Stimulated activated CD8-positive, alpha-beta memory T cell treated with anti-CD3 and anti-CD28 coated beads, Interleukin-7, amount 100 ng/mL, for 48 hours (primary cell): ENCODE data around the gene TTLL7.

Experiments used
- DNase-seq, 2 donors: peaks; one replicate each; pipeline ENCODE4 v3.0.0-alpha.2; 2020; ENCODE audit warnings: low read depth in 1 of 2; ENCODE audit errors: extremely low read depth in 1 of 2

TTLL7 gene

DNA sequence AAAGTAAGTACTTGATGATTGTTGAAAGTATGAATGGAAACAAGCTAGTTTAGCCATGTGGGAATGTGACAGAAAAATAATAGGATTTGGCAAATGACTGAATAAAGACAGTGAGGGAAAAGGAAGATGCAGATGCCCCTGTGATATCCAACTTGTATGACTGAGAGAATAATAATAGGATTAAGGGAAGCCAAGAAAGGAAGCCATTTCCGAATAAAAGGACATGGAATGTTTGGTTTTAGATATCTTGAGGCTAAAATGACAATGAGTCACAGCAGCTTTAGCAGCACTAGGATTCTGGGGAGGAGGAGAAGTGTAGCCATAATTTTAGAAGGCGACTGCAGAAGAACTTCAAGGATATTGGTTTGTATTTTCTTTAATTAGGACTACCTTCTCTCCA, 109.2 kb downstream of the TTLL7 start:
- DNase-seq, result no peak

DNA sequence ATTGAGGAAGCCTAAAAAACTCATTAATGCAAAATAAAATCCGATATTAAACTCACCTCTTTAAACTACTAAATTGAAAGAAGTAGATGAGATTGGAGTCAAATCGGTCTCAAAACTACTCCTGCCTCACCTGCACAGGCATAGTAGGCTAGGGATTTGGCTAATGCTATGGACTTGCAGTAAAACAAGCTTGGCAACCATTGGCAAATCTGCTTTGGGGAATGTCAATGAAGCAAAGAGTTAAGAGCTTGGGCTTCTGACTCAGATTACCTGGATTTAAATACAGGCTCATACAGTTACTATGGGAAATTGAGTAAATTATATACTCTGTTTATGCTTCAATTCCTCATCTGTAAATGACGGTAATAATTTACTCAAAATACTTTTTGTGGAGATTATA, 111.4 kb downstream of the TTLL7 start:
- DNase-seq, result no peak

GRCh38 chr1:83883979-83884378, 115.0 kb downstream of the TTLL7 start:
- no peak for DNase-seq

- DNase-seq, result no peak
These were observed 116.0 kb downstream of the TTLL7 start for GRCh38 chr1:83882906-83883305.

GRCh38 chr1:83872515-83872914, 126.4 kb downstream of the TTLL7 start:
- no peak for DNase-seq

DNA sequence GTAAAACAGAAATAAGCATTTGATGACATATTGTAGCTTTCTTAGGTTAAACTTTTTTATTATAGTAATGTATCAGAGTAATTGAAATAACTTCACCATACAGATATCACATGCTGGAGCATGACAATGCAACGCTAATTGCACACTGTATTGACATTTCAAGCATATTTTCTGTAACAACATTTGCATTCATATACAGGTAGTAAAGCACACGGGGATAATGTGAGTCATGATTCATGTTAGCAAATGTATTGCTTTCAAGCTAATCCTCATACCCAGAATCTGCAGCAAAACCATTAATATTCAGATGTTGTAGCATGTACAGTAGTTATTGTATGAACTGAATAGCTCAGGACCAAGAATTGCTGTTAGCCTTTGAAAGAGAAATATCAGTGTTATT, 133.9 kb downstream of the TTLL7 start:
- no peak for DNase-seq

DNA sequence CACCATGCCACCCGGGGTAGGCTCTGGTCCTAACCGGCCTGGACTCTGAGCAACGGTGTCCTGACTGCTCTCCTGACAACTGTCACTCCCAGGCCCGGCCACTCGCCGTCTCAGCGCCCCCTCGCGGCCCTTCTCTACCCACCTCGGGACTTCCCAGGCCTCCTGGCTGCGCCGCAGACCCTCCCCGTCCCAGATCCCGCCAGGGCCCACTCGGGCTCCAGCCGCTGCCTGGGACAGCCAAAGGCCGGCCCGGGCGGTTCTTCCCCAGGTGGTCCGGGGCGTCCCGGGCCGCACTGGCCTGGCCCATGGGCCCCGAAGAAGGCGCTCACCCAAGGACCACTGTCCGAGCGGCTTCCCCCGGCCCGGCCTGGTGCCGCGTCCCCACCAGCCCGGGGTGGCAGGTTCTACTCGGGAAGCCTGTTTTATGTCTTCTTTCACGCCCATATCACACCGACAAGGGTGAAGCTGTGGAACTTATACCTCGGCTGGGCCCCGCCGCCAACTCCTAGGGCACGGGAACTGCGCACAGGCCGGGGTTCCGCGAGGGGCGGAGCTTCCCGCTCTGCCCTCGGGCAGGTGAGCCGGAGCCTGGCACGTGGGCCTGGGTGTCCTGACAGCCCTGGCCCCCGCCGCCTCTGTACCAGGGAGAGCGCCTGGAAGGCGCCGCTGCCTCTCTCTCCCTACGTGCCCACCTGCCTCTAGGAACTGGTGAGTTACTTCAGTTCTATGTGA, 138.3 kb downstream of the TTLL7 start:
- peak; percentile 46 to 53 for DNase-seq

DNA sequence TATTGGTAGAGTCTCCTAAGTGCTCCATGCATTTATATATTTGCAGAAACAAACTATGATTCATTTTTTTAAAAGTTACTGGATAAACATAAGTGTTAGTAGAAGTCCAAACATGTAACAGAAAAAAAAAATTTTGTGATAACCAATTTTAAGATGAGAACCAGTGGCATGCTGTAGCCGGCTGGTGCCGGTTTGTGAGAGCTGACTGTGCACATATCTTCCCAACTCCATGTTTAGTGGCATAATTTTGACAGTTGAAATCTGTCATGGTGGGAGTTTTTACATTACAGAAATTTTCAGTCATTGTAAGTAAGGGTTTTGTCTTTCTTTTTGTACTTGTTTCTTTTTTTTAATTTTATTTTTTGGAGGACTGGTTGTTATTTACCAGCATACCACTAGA, 141.2 kb downstream of the TTLL7 start:
- DNase-seq, result no peak

- no peak for DNase-seq
These were observed 141.8 kb downstream of the TTLL7 start for GRCh38 chr1:83857103-83857502.

DNA sequence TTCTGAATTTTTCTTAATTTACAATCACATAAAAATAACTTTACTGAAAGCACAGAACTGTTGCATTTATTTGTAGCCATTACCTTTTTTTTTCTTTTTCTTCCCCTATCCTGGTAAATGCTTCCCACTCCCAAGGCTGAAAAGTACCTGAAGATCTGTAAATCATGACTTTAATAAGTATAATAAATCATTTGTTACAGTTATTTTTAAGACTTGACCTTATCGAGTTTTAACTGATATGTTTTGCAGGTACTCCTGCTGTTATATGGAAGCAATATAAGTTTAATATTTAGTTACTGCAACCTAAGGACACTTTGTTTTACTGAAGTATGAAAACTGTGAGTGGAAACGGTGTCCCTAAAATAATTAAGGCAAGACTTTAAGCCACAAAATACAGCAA, 142.6 kb downstream of the TTLL7 start:
- DNase-seq, result no peak

DNA sequence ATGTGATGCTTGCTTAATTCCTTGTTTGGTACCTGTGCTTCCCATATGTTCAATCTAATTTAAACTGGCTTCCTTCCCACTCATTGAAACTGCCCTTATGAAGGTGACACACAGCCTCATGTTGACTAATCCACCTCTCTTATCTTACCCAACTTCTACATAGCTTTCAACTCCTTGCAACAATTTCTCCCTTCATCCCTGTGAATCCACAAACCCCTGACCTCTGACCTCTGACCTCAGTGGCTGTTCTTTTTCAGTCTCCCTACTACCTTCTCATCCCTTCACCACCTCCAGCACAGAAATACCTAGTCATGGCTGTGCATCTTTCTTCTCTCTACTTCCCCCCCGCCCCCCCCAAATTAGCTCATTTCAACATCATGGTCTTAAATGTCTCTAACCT, 144.5 kb downstream of the TTLL7 start:
- no peak for DNase-seq

- no peak for DNase-seq
These were observed 148.1 kb downstream of the TTLL7 start for GRCh38 chr1:83850834-83851233.

GRCh38 chr1:83849191-83850061, 149.5 kb downstream of the TTLL7 start:
- DNase-seq, result no peak

- DNase-seq, result no peak
These were observed 152.8 kb downstream of the TTLL7 start for GRCh38 chr1:83846138-83846537.

DNA sequence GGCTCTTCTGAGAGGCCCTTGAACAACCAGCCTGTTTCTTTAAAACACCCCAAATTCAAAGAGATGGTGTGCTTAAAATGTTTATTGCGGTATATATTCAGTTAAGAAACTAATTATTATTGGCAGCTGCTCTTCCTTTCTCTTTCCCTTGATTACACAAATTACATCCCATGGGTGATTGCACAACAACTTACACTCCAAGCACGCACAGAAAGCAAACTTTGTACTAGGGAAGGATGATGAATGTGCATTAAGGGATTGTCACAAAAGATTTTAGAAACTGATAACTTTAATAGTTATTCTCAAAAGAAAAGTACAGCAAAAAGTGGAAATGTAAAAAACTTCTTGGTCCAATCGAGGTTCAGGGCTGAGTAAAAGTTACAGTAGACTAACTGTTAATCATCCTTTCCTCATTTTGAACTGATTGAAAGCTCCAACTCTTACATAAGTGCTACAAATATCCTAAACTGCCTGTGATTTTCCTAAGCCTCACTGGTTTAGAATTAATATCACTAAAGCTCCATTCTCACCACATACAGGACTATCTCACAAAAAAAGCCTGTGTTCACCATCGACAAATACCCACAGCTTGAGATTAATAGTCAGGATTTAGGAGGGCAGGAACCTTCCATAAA, 153.4 kb downstream of the TTLL7 start:
- DNase-seq, result no peak

GRCh38 chr1:83844546-83844945, 154.4 kb downstream of the TTLL7 start:
- no peak for DNase-seq

DNA sequence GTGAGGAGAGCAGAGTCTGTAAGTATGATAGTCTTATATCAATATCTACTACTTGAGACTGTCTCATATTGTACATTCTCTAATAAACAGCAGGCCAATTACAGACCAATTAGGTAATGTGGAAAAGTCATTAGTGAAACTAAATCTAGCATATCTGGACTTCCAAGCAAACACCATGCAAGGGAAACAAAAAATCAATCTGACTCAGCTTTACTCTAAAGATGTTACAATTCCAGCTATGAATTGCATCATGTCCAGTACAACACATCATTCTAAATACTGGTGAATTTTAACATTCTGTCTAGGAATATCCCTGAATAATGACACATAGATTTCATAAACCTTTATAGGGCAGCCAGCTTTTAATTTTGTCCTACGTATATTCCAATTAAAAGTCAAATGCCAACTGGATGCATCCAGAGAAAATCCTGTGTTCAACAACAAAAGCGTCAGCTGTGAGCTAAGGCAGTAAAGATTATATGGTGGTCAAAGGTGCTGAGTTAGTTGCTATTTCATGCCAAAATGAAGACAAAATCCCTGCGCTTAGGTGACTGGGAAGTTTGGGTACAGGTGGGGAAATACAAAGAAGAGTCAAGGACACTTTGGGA, 159.3 kb downstream of the TTLL7 start:
- no peak for DNase-seq

DNA sequence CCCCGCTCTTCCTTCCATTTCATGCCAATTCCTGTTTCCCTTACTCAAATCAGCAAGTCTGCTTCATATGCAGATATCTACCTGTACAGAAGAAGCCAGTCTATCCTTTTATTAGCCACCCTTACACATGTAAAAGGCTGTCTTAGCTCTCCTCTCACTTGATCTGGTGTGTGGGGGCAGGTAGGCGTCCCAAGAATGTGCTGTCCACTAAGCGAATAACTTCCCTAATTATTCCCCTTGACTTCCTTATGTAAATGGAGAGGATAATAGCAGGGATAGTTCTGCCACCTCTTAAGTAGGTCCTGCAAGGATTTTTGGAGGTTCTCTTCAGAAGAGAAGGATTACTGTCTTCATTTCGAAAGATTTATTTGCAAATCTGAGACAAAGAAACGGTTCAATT, 160.4 kb downstream of the TTLL7 start:
- DNase-seq, result no peak

- DNase-seq, result no peak
These were observed 162.4 kb downstream of the TTLL7 start for GRCh38 chr1:83836543-83836942.

GRCh38 chr1:83834621-83835264, 164.2 kb downstream of the TTLL7 start:
- DNase-seq, result no peak

DNA sequence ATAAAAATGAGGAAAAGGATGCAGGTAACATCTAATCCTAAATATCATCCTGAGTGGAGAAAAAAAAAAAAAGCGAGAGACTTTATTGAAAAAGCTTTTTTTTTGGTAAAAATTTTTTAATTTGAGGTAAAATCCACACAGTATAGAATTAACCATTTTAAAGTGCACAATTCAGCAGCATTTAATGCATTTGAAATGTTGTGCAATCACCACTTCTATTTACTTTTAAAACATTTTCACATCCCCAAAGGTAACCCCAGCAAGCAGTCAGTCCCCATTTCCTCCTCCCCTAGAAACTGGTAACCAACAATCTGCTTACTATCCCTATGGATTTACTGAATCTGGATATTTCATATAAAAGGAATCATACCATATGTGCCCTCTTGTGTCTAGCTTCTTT, 166.7 kb downstream of the TTLL7 start:
- DNase-seq, result no peak
